GM19043 (cell line): ENCODE measurements around the gene LRRC4.

Experiments
- ATAC-seq: cut with Tn5 transposase; IDR thresholded peaks from one replicate; pipeline ENCODE4 v1.9.1; 2021; ENCODE audit warnings: low read depth; ENCODE audit not compliant: unreplicated experiment

Gene LRRC4

DNA sequence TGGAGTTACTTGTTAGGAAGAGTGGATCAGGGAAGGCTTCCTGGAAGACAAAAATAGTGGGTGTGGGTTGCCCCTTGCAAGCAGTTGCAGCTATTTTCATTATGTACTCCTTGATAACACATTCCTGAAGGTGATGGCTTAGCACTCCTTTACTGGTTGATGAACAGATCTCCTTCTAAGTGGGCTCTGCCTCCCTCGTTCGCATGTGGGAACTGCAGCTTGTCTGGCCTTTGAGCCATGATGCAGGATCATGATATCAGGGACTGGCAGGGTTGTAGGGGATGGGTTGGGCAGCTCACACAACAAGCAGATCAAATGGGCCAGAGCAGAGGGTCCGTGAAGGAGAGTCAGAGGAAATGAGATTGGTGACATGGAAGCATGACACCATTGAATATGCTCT, 28.8 kb upstream of the LRRC4 start:
- ATAC-seq: no peak

- ATAC-seq: no peak
These were observed 28.1 kb upstream of the LRRC4 start for GRCh38 chr7:128059143-128059988.

DNA sequence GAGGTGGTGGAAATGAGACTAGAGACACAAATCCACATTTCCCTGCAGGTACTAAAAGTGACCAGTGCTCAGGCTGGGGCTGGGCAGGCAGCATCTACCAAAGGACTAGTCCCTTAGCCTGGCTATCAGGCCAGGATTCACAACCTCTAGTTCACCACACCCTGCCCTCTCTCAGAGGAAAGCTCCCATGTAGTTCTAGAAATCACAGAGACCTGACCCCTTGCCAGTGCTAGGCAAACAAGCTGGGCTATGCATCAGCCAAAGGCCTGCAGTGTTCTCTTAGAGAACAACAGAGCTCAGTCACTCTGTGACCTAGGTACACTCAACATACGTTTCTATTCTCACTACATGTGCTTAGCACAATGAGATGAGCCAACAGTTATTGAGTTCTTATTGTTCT, 26.7 kb upstream of the LRRC4 start:
- no peak for ATAC-seq

DNA sequence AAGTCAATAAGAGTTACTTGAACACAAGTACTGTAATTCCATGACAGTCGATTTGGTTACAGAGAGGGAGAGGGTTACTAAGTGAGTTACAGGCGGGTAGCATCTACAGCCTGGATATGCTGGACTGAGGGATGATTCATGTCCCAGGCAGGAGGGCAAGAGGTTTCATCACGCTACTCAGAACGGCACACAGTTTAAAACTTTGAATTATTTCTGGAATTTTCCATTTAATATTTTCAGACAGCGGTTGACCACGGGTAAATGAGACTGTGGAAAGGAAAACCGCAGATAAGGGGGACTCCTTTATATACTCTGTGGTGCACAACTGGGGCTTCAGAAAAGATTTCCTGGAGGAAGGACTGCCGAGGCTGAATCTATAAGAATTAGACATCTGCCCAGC, 25.7 kb upstream of the LRRC4 start:
- ATAC-seq: no peak

GRCh38 chr7:128055637-128056036, 24.4 kb upstream of the LRRC4 start:
- ATAC-seq: no peak

DNA sequence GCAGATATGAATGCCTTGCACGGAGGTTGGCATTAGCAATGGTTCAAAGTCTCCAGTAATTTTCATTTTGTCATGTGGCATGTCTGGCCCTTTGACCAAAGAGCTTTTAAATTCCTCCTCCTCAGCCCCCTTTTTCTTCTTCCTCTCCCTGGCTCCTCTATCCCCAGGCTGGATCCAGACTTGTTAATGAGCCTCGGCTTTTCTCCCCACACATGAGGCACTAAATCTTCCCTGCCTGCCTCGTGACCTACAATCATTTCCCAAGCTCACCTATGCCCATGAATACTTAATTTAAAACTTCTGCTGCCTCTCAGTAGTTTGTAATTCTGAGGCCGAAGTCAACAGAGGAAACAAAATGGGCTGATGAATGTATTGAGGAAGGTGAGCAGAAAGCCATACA, 23.3 kb upstream of the LRRC4 start:
- ATAC-seq: no peak

GRCh38 chr7:128053991-128054390, 22.8 kb upstream of the LRRC4 start:
- no peak for ATAC-seq

DNA sequence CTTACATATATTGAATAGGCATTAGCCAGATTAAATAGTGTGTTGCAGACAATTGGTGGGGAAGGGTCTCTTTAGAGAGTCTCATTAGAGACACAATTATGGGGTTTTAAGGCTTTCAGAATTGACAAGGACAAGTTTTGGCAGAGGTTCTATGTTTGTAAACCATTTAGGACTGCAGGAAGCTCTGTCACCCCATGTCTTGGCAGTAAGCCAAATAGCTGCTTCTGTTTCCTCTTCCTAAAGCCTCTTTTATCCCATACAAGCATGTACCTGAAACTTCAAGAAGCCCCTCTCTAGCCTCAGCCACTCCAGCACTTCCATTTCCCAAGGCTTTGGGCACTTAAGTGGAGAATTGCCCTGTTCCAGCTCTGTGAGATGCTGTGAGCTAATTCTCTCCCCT, 21.8 kb upstream of the LRRC4 start:
- ATAC-seq: no peak

DNA sequence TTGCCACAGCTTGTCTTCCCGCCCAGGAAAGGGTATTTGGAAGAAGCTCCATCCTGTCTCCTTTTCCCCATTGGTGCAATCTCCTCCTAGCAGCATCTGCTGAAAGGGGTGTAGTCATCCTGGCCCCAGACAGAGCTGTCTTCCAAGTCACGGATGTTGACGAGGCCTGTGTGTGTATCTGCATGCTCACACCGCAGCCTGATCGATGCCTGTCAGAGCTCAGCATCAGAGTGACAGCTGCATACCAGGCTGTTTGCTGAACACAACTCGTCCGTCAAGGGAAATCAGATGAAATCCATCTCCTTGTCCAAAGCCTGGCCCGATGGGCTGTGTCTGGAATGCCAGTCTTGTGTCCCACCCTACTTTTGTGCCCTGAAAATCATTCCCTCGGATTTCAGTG, 21.2 kb upstream of the LRRC4 start:
- no peak for ATAC-seq

- ATAC-seq: no peak
These were observed 14.5 kb upstream of the LRRC4 start for GRCh38 chr7:128045766-128046165.

- ATAC-seq: no peak
These were observed 13.9 kb upstream of the LRRC4 start for GRCh38 chr7:128045158-128045557.

DNA sequence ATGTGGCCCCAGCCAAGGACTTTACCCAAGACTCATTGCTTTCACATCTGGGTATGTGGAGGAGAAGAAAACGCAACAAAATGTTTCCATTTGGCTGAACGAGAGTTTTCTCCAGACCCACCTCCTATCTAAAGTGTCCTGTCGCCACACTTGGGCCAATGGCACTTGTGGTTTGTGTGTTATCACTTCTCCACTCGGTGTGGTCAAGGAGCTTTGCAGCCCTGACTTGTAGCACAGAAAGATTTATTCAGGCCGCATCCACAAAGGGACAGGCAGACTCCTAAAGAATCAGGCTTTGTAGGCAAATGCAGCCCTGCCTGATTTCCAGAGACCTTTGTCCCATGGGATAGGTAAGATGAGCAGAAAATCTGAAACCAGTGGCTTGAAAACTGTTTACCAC, 12.8 kb upstream of the LRRC4 start:
- peak; percentile 55 for ATAC-seq

DNA sequence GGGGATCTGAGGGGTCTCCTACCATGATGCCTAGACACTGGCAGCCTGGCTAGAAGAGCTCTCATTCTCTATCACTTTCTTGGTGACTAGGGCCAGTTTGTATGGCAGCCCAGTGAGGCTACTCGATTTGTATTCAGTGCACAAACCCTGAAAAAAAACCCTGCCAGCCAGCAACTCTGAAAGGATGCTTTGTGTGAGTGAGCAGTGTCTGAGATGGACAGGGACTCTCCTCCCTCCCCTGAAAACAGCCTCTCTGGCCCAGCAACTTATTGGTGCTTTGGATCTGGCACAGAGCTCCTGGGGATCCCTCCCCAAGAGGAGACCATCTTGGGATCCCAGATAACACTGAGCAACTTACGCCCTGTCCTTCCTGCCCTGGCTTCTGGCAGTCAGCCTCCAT, 10.8 kb upstream of the LRRC4 start:
- ATAC-seq: no peak

DNA sequence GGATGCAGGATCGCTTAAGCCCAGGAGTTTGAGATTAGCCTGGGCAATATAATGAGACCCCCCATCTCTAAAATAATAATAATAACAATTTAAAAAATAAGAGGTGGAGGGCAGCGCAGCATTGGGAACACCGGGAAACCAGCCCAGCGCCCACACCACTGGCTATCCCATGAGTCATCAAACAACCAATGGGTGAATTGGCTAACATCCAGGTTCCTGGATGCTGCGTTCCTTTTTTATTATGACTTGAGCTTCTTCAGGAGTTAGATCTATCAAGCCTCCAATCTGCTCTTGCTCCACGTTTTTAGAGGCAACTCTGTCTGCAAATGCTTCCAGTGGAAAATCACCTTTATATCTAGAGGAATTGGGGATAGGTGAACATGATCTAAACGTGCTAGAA, 10.0 kb upstream of the LRRC4 start:
- no peak for ATAC-seq

DNA sequence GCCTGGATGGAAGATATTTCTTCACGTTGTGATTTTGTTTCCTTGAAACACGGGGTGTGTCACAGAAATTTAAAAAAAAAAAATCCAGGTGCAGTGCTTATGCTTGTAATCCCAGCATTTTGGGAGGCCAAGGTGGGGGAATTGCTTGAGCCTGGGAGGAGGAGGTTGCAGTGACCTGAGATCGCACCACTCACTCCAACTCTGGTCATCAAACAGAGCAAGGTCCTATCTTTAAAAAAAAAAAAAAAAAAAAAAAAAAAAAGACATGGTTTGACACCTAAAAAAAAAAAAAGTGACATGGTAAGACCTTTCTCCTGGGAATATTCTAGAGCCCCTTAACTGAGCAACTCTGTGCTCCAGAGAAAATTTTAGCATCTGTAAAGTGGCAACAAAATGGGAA, 9.0 kb upstream of the LRRC4 start:
- ATAC-seq: no peak

DNA sequence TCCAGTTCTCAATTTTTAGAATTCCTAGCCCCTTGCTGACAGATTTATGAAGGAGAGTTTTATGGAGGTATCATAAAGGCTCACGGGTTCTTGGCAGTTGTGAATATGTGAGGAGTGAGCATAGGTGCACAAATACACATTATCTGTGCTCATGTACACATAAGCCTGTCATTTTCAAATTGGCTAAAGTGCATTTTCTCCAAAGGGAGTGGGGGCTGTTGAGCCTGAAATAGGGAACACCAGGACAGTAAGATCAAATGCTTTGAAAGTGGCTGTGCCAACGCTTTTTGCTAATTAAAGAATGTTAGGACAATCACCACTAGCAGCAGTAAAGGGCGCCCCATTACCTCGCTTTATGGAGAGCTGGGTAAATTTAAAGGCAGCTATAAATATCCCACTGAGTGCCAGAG, 8.3 kb upstream of the LRRC4 start:
- no peak for ATAC-seq

DNA sequence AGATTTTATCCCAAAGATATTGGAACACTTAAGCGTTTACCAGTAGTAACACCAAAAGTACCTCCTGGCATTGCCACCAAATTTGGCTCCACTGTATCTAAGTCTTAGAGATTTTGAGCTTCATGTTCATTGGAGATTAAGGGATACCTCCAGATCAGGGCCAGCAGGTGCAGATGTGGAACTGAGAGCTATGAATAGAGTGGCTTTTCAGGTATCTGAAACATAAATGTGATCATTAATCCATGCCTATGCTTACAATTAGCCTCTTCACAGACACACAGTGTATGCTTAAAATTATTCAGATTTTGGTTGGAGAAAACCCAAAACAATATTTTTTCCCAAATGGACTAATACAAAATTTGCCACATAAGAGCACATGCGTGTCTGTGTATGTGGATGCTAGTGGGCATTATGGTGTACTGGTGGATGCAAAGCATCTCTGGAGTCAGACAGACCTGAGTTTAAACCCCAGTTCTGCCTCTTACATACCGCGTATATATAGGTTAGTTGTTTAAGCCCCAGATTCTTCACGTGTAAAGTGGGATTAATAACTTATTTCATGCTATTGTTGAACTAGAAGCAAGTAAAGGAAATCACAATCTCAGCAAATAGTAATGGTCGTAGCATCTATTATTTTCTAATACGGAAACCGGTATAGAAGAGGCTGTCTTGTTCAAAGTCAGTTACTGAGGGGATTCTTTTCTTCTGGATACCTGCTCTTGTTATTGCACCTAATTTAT, 6.8 kb upstream of the LRRC4 start:
- ATAC-seq: no peak

DNA sequence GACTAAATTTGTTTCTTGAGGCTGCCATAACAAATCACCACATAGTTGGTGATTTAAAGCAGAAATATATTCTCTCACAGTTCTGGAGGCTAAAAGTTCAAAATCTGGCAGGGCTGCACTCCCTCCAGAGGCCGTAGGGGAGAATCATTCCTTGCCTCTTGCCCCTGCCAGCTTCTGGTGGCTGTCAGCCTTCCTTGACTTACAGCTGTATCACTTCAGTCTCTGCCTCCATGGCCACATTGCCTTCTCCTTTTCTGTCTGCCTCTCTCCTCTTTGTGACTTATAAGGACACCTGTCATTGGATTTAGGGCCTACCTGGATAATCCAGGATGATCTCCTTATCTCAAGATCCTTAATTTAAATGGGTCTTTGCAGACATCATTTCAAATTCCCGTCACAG, 5.8 kb upstream of the LRRC4 start:
- ATAC-seq: no peak

DNA sequence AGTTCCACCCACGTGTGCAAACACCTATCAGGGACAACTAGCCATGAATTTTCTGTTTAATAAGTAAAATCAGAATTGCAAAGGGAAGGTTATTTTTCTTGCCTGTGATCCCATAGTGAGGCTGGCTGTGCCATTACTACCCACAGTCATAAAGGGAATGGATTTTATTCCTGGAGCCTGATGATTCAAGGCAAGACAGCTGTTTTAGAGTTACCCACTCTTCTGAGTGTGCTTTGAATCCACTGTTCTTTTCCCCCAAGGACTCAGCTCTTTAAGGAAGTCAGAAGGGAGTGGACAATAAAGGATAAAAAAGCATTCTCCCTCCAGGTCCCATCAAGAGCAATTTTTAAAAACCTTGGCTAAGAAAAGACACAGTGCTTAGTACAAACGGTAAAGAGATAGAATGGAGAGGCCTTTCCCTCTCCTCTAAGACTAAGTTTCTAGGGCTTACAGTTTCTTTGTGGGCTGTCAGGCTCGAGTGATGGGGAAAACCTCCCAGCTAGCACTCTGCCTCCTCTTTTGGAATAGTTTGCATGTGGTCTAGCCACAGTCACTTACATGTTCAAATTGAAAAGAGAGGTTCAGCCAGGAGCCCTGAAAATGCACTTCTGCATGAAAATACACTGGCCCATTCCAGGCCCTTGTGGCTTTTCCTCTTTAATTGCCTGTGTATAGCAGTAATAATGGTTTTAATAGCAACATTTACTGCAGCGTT, 5.1 kb upstream of the LRRC4 start:
- ATAC-seq: peak; percentile 38

DNA sequence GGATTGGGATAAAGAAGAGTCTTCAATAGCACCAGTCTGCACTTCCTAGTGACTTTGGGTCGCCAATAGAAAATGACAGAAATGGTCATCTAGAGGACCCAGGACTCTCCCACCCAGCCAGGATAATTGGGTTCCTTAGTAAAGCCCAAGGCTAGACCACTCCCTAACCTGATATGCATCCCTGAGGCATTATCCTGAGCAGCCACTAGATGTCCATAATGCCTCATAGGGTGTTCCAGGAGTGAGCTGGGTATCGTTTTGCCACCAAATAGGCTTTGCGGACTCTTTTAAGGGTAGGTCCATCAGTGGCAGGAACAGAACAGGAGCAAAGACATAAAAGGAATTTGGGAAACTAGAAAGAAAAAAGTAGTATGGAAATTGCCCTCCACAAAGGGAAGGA, 4.5 kb upstream of the LRRC4 start:
- no peak for ATAC-seq

DNA sequence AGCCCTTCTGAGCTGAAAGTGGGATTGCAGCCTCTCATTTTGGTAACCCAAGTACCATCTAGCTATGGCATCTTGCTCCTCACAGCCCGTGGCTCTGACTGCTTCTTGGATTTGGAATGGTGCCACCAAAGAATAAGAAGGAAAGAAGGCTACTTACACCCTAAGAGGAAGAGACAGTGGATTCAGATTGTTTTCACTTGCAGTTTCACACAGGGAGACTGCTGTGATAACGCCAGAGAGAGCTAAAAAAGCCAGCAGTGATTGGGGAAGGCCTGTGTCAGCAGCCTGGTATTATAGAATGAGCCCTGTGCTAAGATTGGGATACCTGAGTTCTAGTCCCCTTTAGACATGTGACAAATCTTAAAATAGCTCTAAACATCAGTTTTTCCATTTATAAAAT, 3.6 kb upstream of the LRRC4 start:
- ATAC-seq: no peak

GRCh38 chr7:128033246-128033645, 2.0 kb upstream of the LRRC4 start:
- ATAC-seq: no peak
